Naive B cell (primary cell): ENCODE data around the gene CCL21. TPM values are rescaled to one million over a fixed set of nuclear protein-coding genes. Genes with fewer than 3 reads are reported as not detected.

Source experiments
- polyA plus RNA-seq, 6 donors: library from polyadenylated mRNA; unstranded; fragments of 300-500 nt; fragmentation: Illumina TruSeq; gene quantifications; one replicate each; pipeline ENCODE4 v1.2.3, GENCODE V29; 2021; ENCODE audit warnings: low read depth in 6 of 6

The CCL21 gene
- polyA plus RNA-seq, 6 donors from 2014 or later = not detected

Other genes with a start within 250 kb of the CCL21 start
- gene ENHO, start 187.1 kb downstream of the CCL21 start, polyA plus RNA-seq = not detected
- gene CNTFR, start 120.4 kb downstream of the CCL21 start, polyA plus RNA-seq = not detected
- 10 to 100 TPM; 25.1 to 50.6 (median 43.7) TPM for gene RPP25L, start 98.0 kb downstream of the CCL21 start, polyA plus RNA-seq
- gene DCTN3, start 89.6 kb downstream of the CCL21 start, polyA plus RNA-seq = 100 to 1,000 TPM in 3 of 6 donors, 10 to 100 TPM in 3; 83.5 to 118 (median 103) TPM
- gene ARID3C, start 81.1 kb downstream of the CCL21 start, polyA plus RNA-seq = not detected
- 10 to 100 TPM; 40.1 to 75.8 (median 47.0) TPM for gene SIGMAR1, start 72.3 kb downstream of the CCL21 start, polyA plus RNA-seq
- gene GALT, start 63.5 kb downstream of the CCL21 start, polyA plus RNA-seq = 10 to 100 TPM; 29.1 to 51.1 (median 36.3) TPM
- 1 to 10 TPM; 2.0 to 7.4 (median 3.0) TPM for gene IL11RA, start 58.0 kb downstream of the CCL21 start, polyA plus RNA-seq
- gene CCL27, start 47.5 kb downstream of the CCL21 start, polyA plus RNA-seq = not detected
- gene CCL19, start 18.9 kb downstream of the CCL21 start, polyA plus RNA-seq = not detected
- gene PHF24, start 248.1 kb upstream of the CCL21 start, polyA plus RNA-seq = not detected